T-cell (primary cell): ENCODE data around the gene JAZF1. TPM values are rescaled to one million over a fixed set of nuclear protein-coding genes. Genes with fewer than 3 reads are reported as not detected.

Experiments
- ATAC-seq, 4 experiments: fragments of 200-7000 bp in 3 of 4; fragments of 150-1000 bp in 1 of 4; cut with Tn5 transposase; replicated peaks in 1 of 4; 1 replicate in 3 of 4; 2 replicates in 1 of 4; pipeline ENCODE4 v1.10.0; 2021; ENCODE audit warnings: moderate library complexity in 3 of 4, mild to moderate bottlenecking in 2 of 4, moderate number of reproducible peaks in 1 of 4
- CTCF ChIA-PET, 2 donors: fragments of 300-600 bp; sonication (Branson Sonifier 250); formaldehyde crosslinking; loops; one replicate each; lab custom pipeline; 2022; ENCODE audit warnings: antibody characterized with exemption in 2 of 2; lab: Charles Lee
- POLR2A ChIA-PET, 2 donors: fragments of 300-600 bp; sonication (Branson Sonifier 250); formaldehyde crosslinking; loops; one replicate each; lab custom pipeline; 2022; ENCODE audit warnings: antibody characterized with exemption in 2 of 2; lab: Charles Lee
- DNase-seq, 35 experiments: peaks; one replicate each; pipeline versions ENCODE4 v3.0.0 to v3.0.0-alpha.2; 2013 to 2023
- H3K27ac ChIP-seq: one replicate; pipeline ENCODE4 v1.5.1; 2013; ENCODE audit warnings: low read length
- H3K27me3 ChIP-seq, 2 experiments: replicated peaks in 1 of 2; 1 replicate in 1 of 2; 2 replicates in 1 of 2; pipeline versions ENCODE4 v1.6.1 to v1.7.0; 2013; ENCODE audit warnings: low read length in 1 of 2, mixed read lengths in 1 of 2; ENCODE audit not compliant: control insufficient read depth in 2 of 2, insufficient read depth in 2 of 2; ENCODE audit errors: extremely low read depth in 1 of 2
- H3K36me3 ChIP-seq, 2 donors: 1 replicate in 1 of 2; 2 replicates in 1 of 2; pipeline versions ENCODE4 v1.6.1 to v1.7.0; 2013; ENCODE audit warnings: low read length in 1 of 2; ENCODE audit not compliant: control insufficient read depth in 2 of 2, insufficient read depth in 1 of 2; ENCODE audit errors: extremely low read depth in 1 of 2
- H3K4me1 ChIP-seq, 2 experiments: 1 replicate in 1 of 2; 2 replicates in 1 of 2; pipeline versions ENCODE4 v1.6.1 to v1.7.0; 2013; ENCODE audit warnings: low read length in 2 of 2, mixed read lengths in 1 of 2; ENCODE audit not compliant: insufficient read depth in 2 of 2, control insufficient read depth in 1 of 2; ENCODE audit errors: extremely low read depth in 1 of 2
- H3K4me3 ChIP-seq, 2 donors: 1 replicate in 1 of 2; 2 replicates in 1 of 2; pipeline versions ENCODE4 v1.5.1 to v1.7.0; 2013; ENCODE audit warnings: mild to moderate bottlenecking in 2 of 2, low read length in 1 of 2, moderate library complexity in 1 of 2; ENCODE audit not compliant: control insufficient read depth in 1 of 2; ENCODE audit errors: extremely low read depth in 1 of 2
- H3K9me3 ChIP-seq: 2 replicates; pipeline ENCODE4 v1.7.0; 2013
- H3K27ac Mint-ChIP-seq, 2 donors: one replicate each; pipeline ENCODE4 v1.8.0; 2020 to 2021; ENCODE audit warnings: mild to moderate bottlenecking in 2 of 2, mixed read lengths in 2 of 2
- H3K27me3 Mint-ChIP-seq, 2 donors: one replicate each; pipeline ENCODE4 v1.8.0; 2021 to 2022; ENCODE audit warnings: mixed read lengths in 2 of 2
- H3K36me3 Mint-ChIP-seq: one replicate; pipeline ENCODE4 v1.8.0; 2021; ENCODE audit warnings: mixed read lengths
- H3K4me1 Mint-ChIP-seq, 3 donors: one replicate each; pipeline ENCODE4 v1.8.0; 2020 to 2022; ENCODE audit warnings: mixed read lengths in 3 of 3, mild to moderate bottlenecking in 1 of 3
- H3K4me3 Mint-ChIP-seq, 3 donors: one replicate each; pipeline ENCODE4 v1.8.0; 2020 to 2022; ENCODE audit warnings: mild to moderate bottlenecking in 3 of 3, mixed read lengths in 3 of 3, moderate library complexity in 3 of 3
- H3K9me3 Mint-ChIP-seq, 3 donors: one replicate each; pipeline ENCODE4 v1.8.0; 2020 to 2022; ENCODE audit warnings: mixed read lengths in 3 of 3
- WGBS: methylation state at CpG from one replicate; pipeline ENCODE4 v1.1.5; 2013; ENCODE audit warnings: missing lambda C conversion rate; ENCODE audit not compliant: insufficient coverage; 5-methylcytosine and 5-hydroxymethylcytosine counted together
- total RNA-seq, 35 experiments: library from RNA in 6 of 35; stranded (reverse) in 6 of 35; fragments of 120-200 nt in 1 of 35; gene quantifications; one replicate each; pipeline versions ENCODE4 v1.2.1 to v1.2.4 and lab custom pipeline; 2013 to 2026

The JAZF1 gene
- total RNA-seq (10 to 100 TPM in 4 of 5 donors, 1 to 10 TPM in 1; 9.6 to 22.1 (median 15.9) TPM), total RNA-seq (lab: John Stamatoyannopoulos, UW) (3.3 to 29.5 (median 13.2) reads per million in 29 experiments)
- 14.2 TPM for total RNA-seq (2013)

- peaks cover 2 to 13% of the 10 kb centered on the region in 2 experiments for H3K4me1 ChIP-seq
- Mint-ChIP-seq H3K27me3 (no peaks in the 10 kb centered on the region), H3K4me3 (peak within 1 kb of the TSS; percentile 83 to 92 (median 86)), H3K27ac (peak within 1 kb of the TSS; percentile 80 to 88), H3K9me3 (no peaks in the 10 kb centered on the region), H3K4me1 (peaks cover 12 to 42% (median 16%) of the 10 kb centered on the region in 3 donors), H3K36me3 (no peaks in the 10 kb centered on the region)
- H3K4me3 ChIP-seq, result peak within 1 kb of the TSS; percentile 59 to 73
- peak within 1 kb of the TSS; percentile 35 for H3K27ac ChIP-seq
- POLR2A ChIA-PET, result no interaction called here
- CTCF ChIA-PET, result no interaction called here
- WGBS, result under 1% methylated on average over 34 of the region's 64 CpGs
- DNase-seq (peak; percentile 14 to 67 (median 41)), ATAC-seq (peak; percentile 35 to 50 (median 41))
- no peaks in the 10 kb centered on the region for H3K9me3 ChIP-seq
- no peaks in the 10 kb centered on the region for H3K27me3 ChIP-seq
- no peaks in the 10 kb centered on the region for H3K36me3 ChIP-seq
Measured at GRCh38 chr7:28180364-28181147, at the start of gene JAZF1. JAZF1 (minus strand) TSS chr7:28180795.

DNA sequence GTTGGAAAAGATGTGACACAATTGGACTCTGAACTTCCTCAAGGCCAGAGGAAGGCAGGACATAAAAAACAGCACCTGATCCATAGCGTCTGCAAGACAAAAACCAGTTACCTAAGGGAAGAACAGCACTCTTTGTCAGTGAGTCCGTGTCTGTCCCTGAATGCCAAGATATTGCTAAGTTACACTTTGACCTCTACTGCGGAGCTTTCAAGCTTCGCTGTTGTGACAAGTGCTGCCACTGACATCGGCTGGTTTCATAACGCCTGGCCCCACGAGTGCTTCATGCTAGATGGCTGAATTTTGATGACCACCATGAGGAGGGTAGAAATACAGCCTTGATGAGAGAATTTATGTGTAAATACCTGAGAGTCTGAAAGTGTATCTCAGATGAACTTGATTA lies 49.7 kb upstream of the JAZF1 start:
- no peaks in the 10 kb centered on the region for H3K9me3 ChIP-seq
- H3K27me3 Mint-ChIP-seq, result peaks cover 4 to 11% of the 10 kb centered on the region in 2 donors
- H3K4me1 ChIP-seq, result no peaks in the 10 kb centered on the region
- no peaks in the 10 kb centered on the region for H3K9me3 Mint-ChIP-seq
- no peak overlapping the region for H3K27ac ChIP-seq
- no peak overlapping the region for H3K4me3 ChIP-seq
- no peak overlapping the region for H3K27ac Mint-ChIP-seq
- no peak overlapping the region for H3K4me3 Mint-ChIP-seq
- ATAC-seq, result no peak
- DNase-seq, result no peak
- peaks cover 0 to 3% of the 10 kb centered on the region in 2 experiments for H3K27me3 ChIP-seq
- WGBS, result 94% methylated on average over 6 of the region's 7 CpGs
- H3K4me1 Mint-ChIP-seq, result no peaks in the 10 kb centered on the region
- H3K36me3 Mint-ChIP-seq, result no peaks in the 10 kb centered on the region
- ChIA-PET POLR2A (no interaction called here), CTCF (no interaction called here)
- no peaks in the 10 kb centered on the region for H3K36me3 ChIP-seq

DNA sequence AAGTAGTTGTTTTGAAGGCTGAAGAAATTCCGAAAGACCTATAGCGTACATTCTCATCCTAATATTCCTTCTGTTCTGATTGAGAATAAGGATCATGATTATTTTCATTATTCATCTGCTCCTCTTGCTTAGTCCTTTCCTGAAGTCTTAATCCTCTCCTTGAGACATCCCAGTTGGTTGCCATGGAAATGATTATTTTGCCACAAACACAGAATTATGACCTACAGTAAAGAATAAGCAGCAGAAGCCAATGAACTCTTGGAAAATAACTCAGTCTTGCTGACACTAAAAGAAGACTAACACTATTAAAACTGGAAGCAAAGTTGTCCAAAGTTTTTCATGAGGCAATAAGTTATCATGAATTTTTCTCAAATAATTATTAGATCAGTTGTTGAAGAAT lies 47.8 kb upstream of the JAZF1 start:
- Mint-ChIP-seq H3K9me3 (no peaks in the 10 kb centered on the region), H3K4me3 (no peak overlapping the region), H3K4me1 (no peaks in the 10 kb centered on the region), H3K36me3 (no peaks in the 10 kb centered on the region), H3K27ac (no peak overlapping the region), H3K27me3 (peaks cover 4 to 11% of the 10 kb centered on the region in 2 donors)
- no peaks in the 10 kb centered on the region for H3K36me3 ChIP-seq
- H3K4me1 ChIP-seq, result no peaks in the 10 kb centered on the region
- ChIA-PET POLR2A (no interaction called here), CTCF (no interaction called here)
- ATAC-seq (no peak), DNase-seq (no peak)
- WGBS, result no CpG with 5 or more reads among the region's 2 CpGs
- no peak overlapping the region for H3K27ac ChIP-seq
- no peak overlapping the region for H3K4me3 ChIP-seq
- peaks cover 0 to 3% of the 10 kb centered on the region in 2 experiments for H3K27me3 ChIP-seq
- H3K9me3 ChIP-seq, result no peaks in the 10 kb centered on the region

DNA sequence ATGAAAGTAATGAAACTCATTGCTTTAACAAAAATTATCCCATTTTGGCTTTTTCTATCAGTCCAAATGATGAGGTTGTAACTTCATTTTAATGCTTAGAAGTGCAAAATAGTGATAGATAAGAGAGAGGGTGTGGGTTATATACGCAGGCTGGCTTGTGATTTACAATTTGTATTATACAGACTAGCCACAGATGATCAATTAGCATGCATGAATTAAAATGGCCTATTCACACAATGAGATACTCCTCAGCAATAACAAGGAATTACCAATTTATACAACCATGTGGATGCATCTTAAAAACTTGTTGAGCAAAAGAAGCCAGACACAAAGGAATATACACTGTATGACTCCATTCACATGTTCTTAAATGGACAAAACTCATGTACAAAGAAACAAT lies 45.4 kb upstream of the JAZF1 start:
- peaks cover 4 to 5% of the 10 kb centered on the region in 2 donors for H3K27me3 Mint-ChIP-seq

GRCh38 chr7:28225576-28225975 lies 45.0 kb upstream of the JAZF1 start:
- no CpG with 5 or more reads among the region's 4 CpGs for WGBS
- no peaks in the 10 kb centered on the region for H3K9me3 ChIP-seq

More for the DNA sequence above, 45.4 kb upstream of the JAZF1 start:
- no CpG with 5 or more reads among the region's 1 CpG for WGBS
- POLR2A ChIA-PET, result no interaction called here
- CTCF ChIA-PET, result no interaction called here
- Mint-ChIP-seq H3K4me1 (no peaks in the 10 kb centered on the region), H3K27ac (no peak overlapping the region), H3K4me3 (no peak overlapping the region), H3K36me3 (no peaks in the 10 kb centered on the region), H3K9me3 (no peaks in the 10 kb centered on the region)
- Histone ChIP-seq H3K27ac (no peak overlapping the region), H3K4me3 (no peak overlapping the region), H3K36me3 (no peaks in the 10 kb centered on the region), H3K4me1 (no peaks in the 10 kb centered on the region), H3K9me3 (no peaks in the 10 kb centered on the region), H3K27me3 (no peaks in the 10 kb centered on the region)
- ATAC-seq (no peak), DNase-seq (no peak)

DNA sequence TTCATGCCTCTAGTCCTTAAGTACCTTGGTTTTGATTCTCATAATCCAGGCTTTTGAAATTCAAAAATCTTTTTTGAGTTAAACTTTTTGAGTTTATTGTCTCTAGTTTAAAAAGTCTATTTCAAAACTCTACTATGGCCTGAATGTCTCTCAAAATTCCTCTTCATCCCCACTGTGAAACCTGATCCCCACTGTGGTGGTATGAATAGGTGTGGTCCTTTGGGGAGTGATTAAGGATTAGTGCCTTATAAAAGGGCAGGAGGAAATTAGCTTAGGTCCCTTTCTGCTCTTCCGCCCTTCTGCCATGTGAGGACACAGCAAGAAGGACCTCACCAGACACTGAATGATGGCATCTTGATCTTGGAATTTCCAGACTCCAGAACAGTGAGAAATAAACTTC lies 44.1 kb upstream of the JAZF1 start:
- ATAC-seq, result no peak
- Mint-ChIP-seq H3K4me3 (no peak overlapping the region), H3K27me3 (peaks cover 0 to 5% of the 10 kb centered on the region in 2 donors), H3K27ac (no peak overlapping the region), H3K9me3 (no peaks in the 10 kb centered on the region), H3K4me1 (no peaks in the 10 kb centered on the region), H3K36me3 (no peaks in the 10 kb centered on the region)
- no peak for DNase-seq
- Histone ChIP-seq H3K4me1 (no peaks in the 10 kb centered on the region), H3K4me3 (no peak overlapping the region), H3K9me3 (no peaks in the 10 kb centered on the region), H3K36me3 (no peaks in the 10 kb centered on the region), H3K27ac (no peak overlapping the region), H3K27me3 (no peaks in the 10 kb centered on the region)
- WGBS, result no CpG with 5 or more reads among the region's 1 CpG
- POLR2A ChIA-PET, result no interaction called here
- CTCF ChIA-PET, result no interaction called here

More at GRCh38 chr7:28225576-28225975, 45.0 kb upstream of the JAZF1 start:
- ChIA-PET POLR2A (no interaction called here), CTCF (no interaction called here)
- no peak overlapping the region for H3K4me3 ChIP-seq
- H3K36me3 ChIP-seq, result no peaks in the 10 kb centered on the region
- H3K4me1 ChIP-seq, result no peaks in the 10 kb centered on the region
- ATAC-seq (no peak), DNase-seq (no peak)
- Mint-ChIP-seq H3K9me3 (no peaks in the 10 kb centered on the region), H3K27ac (no peak overlapping the region), H3K4me3 (no peak overlapping the region), H3K4me1 (no peaks in the 10 kb centered on the region), H3K36me3 (no peaks in the 10 kb centered on the region), H3K27me3 (peaks cover 4 to 5% of the 10 kb centered on the region in 2 donors)
- H3K27ac ChIP-seq, result no peak overlapping the region
- no peaks in the 10 kb centered on the region for H3K27me3 ChIP-seq
